ENCODE data around the gene HOXB8.

DNA sequence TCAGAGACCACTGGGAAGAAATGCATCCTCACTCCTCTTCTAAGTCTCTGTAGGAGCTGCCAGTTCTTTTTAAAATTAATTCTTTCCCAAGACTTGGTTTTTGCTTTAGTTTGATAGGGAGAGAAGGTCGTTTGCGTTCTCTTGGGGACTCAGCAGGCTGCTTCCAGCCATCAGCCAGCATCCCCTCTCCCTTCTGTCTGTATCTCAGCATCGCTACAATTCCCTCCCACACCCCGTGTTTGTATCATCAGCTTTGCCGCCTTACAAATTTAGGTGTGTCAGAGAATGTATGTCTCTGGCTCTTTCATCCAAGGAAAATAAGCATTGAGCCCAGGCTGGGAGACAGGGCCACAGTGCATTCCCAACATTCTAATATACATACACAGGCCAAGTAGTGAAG is 15.7 kb downstream of the HOXB8 start:
- TF ChIP-seq, protein P1, sequence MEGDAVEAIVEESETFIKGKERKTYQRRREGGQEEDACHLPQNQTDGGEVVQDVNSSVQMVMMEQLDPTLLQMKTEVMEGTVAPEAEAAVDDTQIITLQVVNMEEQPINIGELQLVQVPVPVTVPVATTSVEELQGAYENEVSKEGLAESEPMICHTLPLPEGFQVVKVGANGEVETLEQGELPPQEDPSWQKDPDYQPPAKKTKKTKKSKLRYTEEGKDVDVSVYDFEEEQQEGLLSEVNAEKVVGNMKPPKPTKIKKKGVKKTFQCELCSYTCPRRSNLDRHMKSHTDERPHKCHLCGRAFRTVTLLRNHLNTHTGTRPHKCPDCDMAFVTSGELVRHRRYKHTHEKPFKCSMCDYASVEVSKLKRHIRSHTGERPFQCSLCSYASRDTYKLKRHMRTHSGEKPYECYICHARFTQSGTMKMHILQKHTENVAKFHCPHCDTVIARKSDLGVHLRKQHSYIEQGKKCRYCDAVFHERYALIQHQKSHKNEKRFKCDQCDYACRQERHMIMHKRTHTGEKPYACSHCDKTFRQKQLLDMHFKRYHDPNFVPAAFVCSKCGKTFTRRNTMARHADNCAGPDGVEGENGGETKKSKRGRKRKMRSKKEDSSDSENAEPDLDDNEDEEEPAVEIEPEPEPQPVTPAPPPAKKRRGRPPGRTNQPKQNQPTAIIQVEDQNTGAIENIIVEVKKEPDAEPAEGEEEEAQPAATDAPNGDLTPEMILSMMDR (IDR thresholded peaks at IDR 0.05): no peak
- no peak for TF ChIP-seq POLR2A (IDR thresholded peaks at IDR 0.05)

All from prostate gland (tissue), 2 donors.